IMR-90 (cell line): Measurements from ENCODE around the gene RPS10.

Experiments used
- BHLHE40 ChIP-seq: fragments of 150-350 bp; IDR thresholded peaks from 2 replicates; pipeline ENCODE4 v1.6.1; 2016; ENCODE audit warnings: mild to moderate bottlenecking, low read depth, low read length
- CEBPB ChIP-seq: IDR thresholded peaks from 2 replicates; pipeline ENCODE4 v1.6.1; 2012; ENCODE audit warnings: low read depth, low read length, improper control_type of control experiment
- CHD1 ChIP-seq: IDR thresholded peaks from 2 replicates; pipeline ENCODE4 v1.6.1; 2012; ENCODE audit warnings: low read depth, low read length, improper control_type of control experiment
- FOS ChIP-seq: fragments of 150-350 bp; IDR thresholded peaks from 2 replicates; pipeline ENCODE4 v1.6.1; 2016; ENCODE audit warnings: low read depth, low read length
- NFE2L2 ChIP-seq: fragments of 150-350 bp; IDR thresholded peaks from 2 replicates; pipeline ENCODE4 v1.6.1; 2016; ENCODE audit warnings: low read depth, mild to moderate bottlenecking, low read length
- POLR2A ChIP-seq: IDR thresholded peaks from 2 replicates; pipeline ENCODE4 v1.6.1; 2012; ENCODE audit warnings: mild to moderate bottlenecking, low read depth, low read length
- RAD21 ChIP-seq: IDR thresholded peaks from 2 replicates; pipeline ENCODE4 v1.6.1; 2012; ENCODE audit warnings: low read length, improper control_type of control experiment
- SMC3 ChIP-seq: fragments of 150-350 bp; IDR thresholded peaks from 2 replicates; pipeline ENCODE4 v1.6.1; 2016; ENCODE audit warnings: low read depth, mild to moderate bottlenecking, antibody characterized with exemption, low read length, moderate library complexity
- TF ChIP-seq, protein P1 (sequence below): conservative IDR thresholded peaks from 2 replicates; pipeline ENCODE4 v1.5.1; 2012; ENCODE audit warnings: mild to moderate bottlenecking, low read depth, low read length, improper control_type of control experiment
- TF ChIP-seq, protein P2 (sequence below): fragments of 150-350 bp; IDR thresholded peaks from 2 replicates; pipeline ENCODE4 v1.6.1; 2017; ENCODE audit warnings: mild to moderate bottlenecking, antibody characterized with exemption, low read length, low read depth

DNA sequence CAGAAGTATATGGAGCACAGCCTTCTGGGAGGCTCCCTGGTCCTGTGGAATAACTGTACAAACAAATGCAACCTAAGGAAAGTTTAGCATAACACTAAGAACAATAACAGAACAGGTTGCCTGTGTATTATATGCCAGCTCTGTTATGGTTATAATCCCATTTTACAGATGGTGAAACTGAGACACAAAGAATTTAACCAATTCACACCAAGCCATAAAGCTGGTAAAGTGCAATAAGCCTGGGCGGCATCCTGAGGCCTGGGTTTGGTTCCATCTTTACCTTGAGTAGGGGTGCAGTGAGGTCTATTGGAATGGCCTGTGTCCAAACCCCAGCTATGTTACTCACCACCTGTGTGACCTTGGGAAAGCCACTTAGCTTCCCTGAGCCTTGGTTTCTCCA is 25.3 kb upstream of the RPS10 start:
- TF ChIP-seq, protein P1, sequence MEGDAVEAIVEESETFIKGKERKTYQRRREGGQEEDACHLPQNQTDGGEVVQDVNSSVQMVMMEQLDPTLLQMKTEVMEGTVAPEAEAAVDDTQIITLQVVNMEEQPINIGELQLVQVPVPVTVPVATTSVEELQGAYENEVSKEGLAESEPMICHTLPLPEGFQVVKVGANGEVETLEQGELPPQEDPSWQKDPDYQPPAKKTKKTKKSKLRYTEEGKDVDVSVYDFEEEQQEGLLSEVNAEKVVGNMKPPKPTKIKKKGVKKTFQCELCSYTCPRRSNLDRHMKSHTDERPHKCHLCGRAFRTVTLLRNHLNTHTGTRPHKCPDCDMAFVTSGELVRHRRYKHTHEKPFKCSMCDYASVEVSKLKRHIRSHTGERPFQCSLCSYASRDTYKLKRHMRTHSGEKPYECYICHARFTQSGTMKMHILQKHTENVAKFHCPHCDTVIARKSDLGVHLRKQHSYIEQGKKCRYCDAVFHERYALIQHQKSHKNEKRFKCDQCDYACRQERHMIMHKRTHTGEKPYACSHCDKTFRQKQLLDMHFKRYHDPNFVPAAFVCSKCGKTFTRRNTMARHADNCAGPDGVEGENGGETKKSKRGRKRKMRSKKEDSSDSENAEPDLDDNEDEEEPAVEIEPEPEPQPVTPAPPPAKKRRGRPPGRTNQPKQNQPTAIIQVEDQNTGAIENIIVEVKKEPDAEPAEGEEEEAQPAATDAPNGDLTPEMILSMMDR: no peak
- TF ChIP-seq POLR2A: no peak
- TF ChIP-seq, protein P2, sequence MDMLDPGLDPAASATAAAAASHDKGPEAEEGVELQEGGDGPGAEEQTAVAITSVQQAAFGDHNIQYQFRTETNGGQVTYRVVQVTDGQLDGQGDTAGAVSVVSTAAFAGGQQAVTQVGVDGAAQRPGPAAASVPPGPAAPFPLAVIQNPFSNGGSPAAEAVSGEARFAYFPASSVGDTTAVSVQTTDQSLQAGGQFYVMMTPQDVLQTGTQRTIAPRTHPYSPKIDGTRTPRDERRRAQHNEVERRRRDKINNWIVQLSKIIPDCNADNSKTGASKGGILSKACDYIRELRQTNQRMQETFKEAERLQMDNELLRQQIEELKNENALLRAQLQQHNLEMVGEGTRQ: no peak
- TF ChIP-seq NFE2L2: no peak
- no peak for TF ChIP-seq RAD21
- TF ChIP-seq SMC3: no peak
- no peak for TF ChIP-seq FOS
- TF ChIP-seq BHLHE40: no peak
- no peak for TF ChIP-seq CEBPB
- TF ChIP-seq CHD1: no peak
